ENCODE data around the gene SENP8. TPM values are rescaled to one million over a fixed set of nuclear protein-coding genes. Genes with fewer than 3 reads are reported as not detected.
A peak's percentile ranks its signal among the peaks of the same experiment; 100 is the strongest.

Gene SENP8
- total RNA-seq, 2 donors from 2014 or later: 1.9 to 3.3 TPM

DNA sequence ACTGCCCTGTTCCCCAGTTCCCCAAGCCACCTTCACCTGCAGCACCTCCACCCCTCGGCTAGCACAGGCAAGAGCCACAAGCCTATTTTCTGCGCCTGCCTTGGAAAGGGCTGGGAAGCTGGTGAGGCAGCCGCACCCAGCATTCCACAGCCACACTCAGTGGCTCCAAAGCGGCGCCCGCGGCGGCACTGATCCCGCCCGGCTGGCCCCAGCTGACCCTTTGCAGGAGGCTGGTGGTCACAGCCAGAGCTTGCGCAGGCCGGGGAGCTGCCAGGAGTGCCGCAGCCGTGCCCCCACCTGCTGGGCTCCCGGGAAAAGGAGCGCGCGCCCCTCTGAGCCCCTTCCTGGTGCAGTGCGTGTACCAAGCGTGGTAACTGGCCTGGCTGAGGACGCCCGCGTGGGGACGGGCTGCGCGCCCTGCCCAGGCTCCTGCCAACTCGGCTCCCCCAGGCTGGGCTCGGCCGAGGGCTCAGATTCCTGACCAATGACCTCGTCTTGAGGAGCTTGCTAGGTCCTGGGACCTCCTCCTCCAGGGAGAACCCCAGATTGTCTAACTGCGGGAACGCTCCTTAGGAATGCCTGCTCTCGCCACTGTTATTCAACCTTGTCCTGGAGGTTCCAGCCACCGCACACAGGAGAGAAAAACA lies 66.1 kb downstream of the SENP8 start:
- H3K4me3 ChIP-seq: peak overlapping the region in 1 of 2 donors; percentile 45
- DNase-seq (ENCODE audit: low spot score): no peak
- no peaks in the 10 kb centered on the region for H3K9me3 ChIP-seq
- TF ChIP-seq, protein P1, sequence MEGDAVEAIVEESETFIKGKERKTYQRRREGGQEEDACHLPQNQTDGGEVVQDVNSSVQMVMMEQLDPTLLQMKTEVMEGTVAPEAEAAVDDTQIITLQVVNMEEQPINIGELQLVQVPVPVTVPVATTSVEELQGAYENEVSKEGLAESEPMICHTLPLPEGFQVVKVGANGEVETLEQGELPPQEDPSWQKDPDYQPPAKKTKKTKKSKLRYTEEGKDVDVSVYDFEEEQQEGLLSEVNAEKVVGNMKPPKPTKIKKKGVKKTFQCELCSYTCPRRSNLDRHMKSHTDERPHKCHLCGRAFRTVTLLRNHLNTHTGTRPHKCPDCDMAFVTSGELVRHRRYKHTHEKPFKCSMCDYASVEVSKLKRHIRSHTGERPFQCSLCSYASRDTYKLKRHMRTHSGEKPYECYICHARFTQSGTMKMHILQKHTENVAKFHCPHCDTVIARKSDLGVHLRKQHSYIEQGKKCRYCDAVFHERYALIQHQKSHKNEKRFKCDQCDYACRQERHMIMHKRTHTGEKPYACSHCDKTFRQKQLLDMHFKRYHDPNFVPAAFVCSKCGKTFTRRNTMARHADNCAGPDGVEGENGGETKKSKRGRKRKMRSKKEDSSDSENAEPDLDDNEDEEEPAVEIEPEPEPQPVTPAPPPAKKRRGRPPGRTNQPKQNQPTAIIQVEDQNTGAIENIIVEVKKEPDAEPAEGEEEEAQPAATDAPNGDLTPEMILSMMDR (IDR thresholded peaks at IDR 0.05): no peak
- H3K36me3 ChIP-seq: no peaks in the 10 kb centered on the region
- H3K27ac ChIP-seq: no peak overlapping the region
- H3K27me3 ChIP-seq: no peaks in the 10 kb centered on the region
- peaks cover 0 to 25% of the 10 kb centered on the region in 2 donors for H3K4me1 ChIP-seq

DNA sequence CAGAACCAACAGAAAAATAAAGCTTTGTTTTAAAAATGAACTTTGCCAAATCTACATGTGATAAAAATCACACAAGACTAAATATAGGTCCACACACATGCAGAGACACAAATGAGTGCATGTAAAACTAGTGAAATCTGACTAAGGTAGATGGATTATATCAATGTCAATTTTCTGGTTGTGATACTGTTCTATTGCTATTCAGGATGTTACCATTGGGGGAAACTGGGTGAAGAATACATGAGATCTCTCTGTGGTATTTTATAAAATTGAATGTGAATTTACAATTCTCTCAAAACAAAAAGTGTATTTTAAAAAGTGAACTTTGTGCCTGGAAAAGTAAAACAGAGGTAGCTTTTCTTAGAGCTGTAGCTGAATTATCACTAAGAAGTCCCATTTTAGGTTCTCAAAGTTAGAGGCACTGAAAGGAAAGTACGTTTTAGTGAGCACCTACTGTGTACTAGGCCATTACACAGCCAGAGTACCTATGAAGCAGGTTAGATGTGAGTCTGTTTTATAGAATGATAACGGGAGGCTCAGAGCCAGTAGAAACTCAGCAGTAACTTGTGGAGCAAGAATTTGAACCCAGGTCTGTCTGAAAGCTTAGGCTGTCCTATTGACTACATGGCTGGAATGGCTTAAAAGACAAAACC lies 71.2 kb downstream of the SENP8 start:
- no peaks in the 10 kb centered on the region for H3K9me3 ChIP-seq
- DNase-seq (ENCODE audit: low spot score): no peak
- H3K4me1 ChIP-seq: peaks cover 0 to 2% of the 10 kb centered on the region in 2 donors
- no peak overlapping the region for H3K27ac ChIP-seq
- TF ChIP-seq, protein P1 (IDR thresholded peaks at IDR 0.05): no peak
- no peak overlapping the region for H3K4me3 ChIP-seq
- no peaks in the 10 kb centered on the region for H3K27me3 ChIP-seq
- no peaks in the 10 kb centered on the region for H3K36me3 ChIP-seq

DNA sequence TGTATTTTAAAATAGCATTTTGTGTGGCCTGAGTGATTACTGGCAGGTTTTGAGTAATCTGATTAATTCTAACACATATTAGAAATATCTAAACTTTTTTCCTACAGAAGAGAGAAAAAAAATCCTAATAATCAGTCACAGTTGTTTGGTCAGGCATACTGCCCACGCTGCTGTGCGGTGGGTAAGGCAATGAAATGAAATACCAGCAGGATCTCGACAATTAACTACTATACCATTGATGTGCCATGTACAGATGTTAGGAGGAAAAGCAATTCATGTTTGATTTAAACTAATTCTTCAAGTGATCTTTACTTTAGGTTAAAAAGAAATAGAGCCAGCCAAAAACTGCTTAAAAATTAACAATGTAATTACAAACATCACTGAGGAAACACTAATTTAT lies 74.2 kb downstream of the SENP8 start:
- Histone ChIP-seq H3K9me3 (no peaks in the 10 kb centered on the region), H3K27me3 (no peaks in the 10 kb centered on the region), H3K27ac (no peak overlapping the region), H3K4me1 (peaks cover 0 to 6% of the 10 kb centered on the region in 2 donors), H3K4me3 (no peak overlapping the region), H3K36me3 (no peaks in the 10 kb centered on the region)
- no peak for DNase-seq (ENCODE audit: low spot score)
- TF ChIP-seq, protein P1 (IDR thresholded peaks at IDR 0.05): no peak

Other genes with a start within 250 kb of the SENP8 start
- gene MYO9A, start 253 bp upstream of the SENP8 start, total RNA-seq: 10 to 100 TPM; 23.4 to 24.1 TPM
- gene GRAMD2A, start 79.4 kb downstream of the SENP8 start, total RNA-seq: under 1 TPM in 1 of 2 donors, not detected in 1; 0.83 TPM
- 100 to 1,000 TPM; 538 to 934 TPM for gene PKM, start 112.8 kb downstream of the SENP8 start, total RNA-seq
- gene PARP6, start 154.2 kb downstream of the SENP8 start, total RNA-seq: 10 to 100 TPM; 29.9 to 44.1 TPM
- under 1 TPM; 0.28 to 0.74 TPM for gene CELF6, start 201.8 kb downstream of the SENP8 start, total RNA-seq